Suprapubic skin (tissue), 4 donors: ENCODE results near the gene CBFA2T2.

Source experiments
- CTCF ChIP-seq, 2 donors: fragments of 200-600 bp in 1 of 2; fragments of 450-650 bp in 1 of 2; sonication (generic) in 1 of 2; IDR thresholded peaks; one replicate each; pipeline ENCODE4 v1.5.1; 2016 to 2019; ENCODE audit warnings: antibody characterized with exemption in 2 of 2, mild to moderate bottlenecking in 1 of 2, moderate library complexity in 1 of 2
- EP300 ChIP-seq: sonication (generic); formaldehyde crosslinking; IDR thresholded peaks from one replicate; pipeline ENCODE4 v1.6.1; 2017; ENCODE audit warnings: antibody characterized with exemption
- POLR2A ChIP-seq, 2 donors: fragments of 450-650 bp; IDR thresholded peaks; one replicate each; pipeline ENCODE4 v1.6.1; 2017; ENCODE audit warnings: antibody characterized with exemption in 2 of 2, mild to moderate bottlenecking in 2 of 2, moderate library complexity in 2 of 2
- POLR2AphosphoS5 ChIP-seq, 3 donors: sonication (generic); formaldehyde crosslinking; IDR thresholded peaks; one replicate each; pipeline ENCODE4 v1.6.1; 2017; ENCODE audit warnings: antibody characterized with exemption in 3 of 3

GRCh38 chr20:33570743-33571142, 80.8 kb downstream of the CBFA2T2 start:
- no peak for TF ChIP-seq CTCF (IDR thresholded peaks at IDR 0.05)
- no peak for TF ChIP-seq POLR2AphosphoS5 (IDR thresholded peaks at IDR 0.05)
- TF ChIP-seq POLR2A (IDR thresholded peaks at IDR 0.05): no peak
- no peak for TF ChIP-seq EP300
